ENCODE measurements around the gene ARRB1. TPM values are rescaled to one million over a fixed set of nuclear protein-coding genes. Genes with fewer than 3 reads are reported as not detected.

Gene ARRB1
- total and polyA plus RNA-seq, 2 of the 13 experiments (the other 11 are each of a cell fraction or from before 2014, with no cell fraction given), result 22.5 to 35.7 TPM

GRCh38 chr11:75388386-75389275 is 37.2 kb upstream of the ARRB1 start (continued):
- TF ChIP-seq BCL6 (CRISPR knock-in tag; IDR thresholded peaks at IDR 0.05), result 0 out of 2 replicates have a peak, but pooled peaks have one; percentile 12
- TF ChIP-seq PAX8 (CRISPR knock-in tag; IDR thresholded peaks at IDR 0.05; ENCODE audit: borderline replicate concordance), result no peak
- no peak for TF ChIP-seq ZSCAN20 (CRISPR knock-in tag; IDR thresholded peaks at IDR 0.05; ENCODE audit: borderline replicate concordance)
- peak; percentile 83 for TF ChIP-seq SMC3 (IDR thresholded peaks at IDR 0.05; ENCODE audit: low read length)
- TF ChIP-seq TBL1XR1 (IDR thresholded peaks at IDR 0.05; ENCODE audit: borderline replicate concordance, low read length, partially characterized antibody), result no peak
- TF ChIP-seq, protein P1, sequence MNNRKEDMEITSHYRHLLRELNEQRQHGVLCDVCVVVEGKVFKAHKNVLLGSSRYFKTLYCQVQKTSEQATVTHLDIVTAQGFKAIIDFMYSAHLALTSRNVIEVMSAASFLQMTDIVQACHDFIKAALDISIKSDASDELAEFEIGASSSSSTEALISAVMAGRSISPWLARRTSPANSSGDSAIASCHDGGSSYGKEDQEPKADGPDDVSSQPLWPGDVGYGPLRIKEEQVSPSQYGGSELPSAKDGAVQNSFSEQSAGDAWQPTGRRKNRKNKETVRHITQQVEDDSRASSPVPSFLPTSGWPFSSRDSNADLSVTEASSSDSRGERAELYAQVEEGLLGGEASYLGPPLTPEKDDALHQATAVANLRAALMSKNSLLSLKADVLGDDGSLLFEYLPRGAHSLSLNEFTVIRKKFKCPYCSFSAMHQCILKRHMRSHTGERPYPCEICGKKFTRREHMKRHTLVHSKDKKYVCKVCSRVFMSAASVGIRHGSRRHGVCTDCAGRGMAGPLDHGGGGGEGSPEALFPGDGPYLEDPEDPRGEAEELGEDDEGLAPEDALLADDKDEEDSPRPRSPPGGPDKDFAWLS (CRISPR knock-in tag; IDR thresholded peaks at IDR 0.05; ENCODE audit: borderline replicate concordance), result no peak
- TF ChIP-seq ZNF703 (CRISPR knock-in tag; IDR thresholded peaks at IDR 0.05; ENCODE audit: borderline replicate concordance), result no peak
- TF ChIP-seq, protein P2, sequence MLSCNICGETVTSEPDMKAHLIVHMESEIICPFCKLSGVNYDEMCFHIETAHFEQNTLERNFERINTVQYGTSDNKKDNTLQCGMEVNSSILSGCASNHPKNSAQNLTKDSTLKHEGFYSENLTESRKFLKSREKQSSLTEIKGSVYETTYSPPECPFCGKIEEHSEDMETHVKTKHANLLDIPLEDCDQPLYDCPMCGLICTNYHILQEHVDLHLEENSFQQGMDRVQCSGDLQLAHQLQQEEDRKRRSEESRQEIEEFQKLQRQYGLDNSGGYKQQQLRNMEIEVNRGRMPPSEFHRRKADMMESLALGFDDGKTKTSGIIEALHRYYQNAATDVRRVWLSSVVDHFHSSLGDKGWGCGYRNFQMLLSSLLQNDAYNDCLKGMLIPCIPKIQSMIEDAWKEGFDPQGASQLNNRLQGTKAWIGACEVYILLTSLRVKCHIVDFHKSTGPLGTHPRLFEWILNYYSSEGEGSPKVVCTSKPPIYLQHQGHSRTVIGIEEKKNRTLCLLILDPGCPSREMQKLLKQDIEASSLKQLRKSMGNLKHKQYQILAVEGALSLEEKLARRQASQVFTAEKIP (CRISPR knock-in tag; IDR thresholded peaks at IDR 0.05; ENCODE audit: borderline replicate concordance), result no peak
- TF ChIP-seq STAT5B (CRISPR knock-in tag; IDR thresholded peaks at IDR 0.05), result no peak
- TF ChIP-seq ZNF253 (CRISPR knock-in tag; IDR thresholded peaks at IDR 0.05; ENCODE audit: borderline replicate concordance), result no peak
- TF ChIP-seq ZSCAN31 (CRISPR knock-in tag; IDR thresholded peaks at IDR 0.05; ENCODE audit: low read depth), result no peak
- 0 out of 2 replicates have a peak, but pooled peaks have one; percentile 37 for TF ChIP-seq KDM3A (CRISPR knock-in tag; IDR thresholded peaks at IDR 0.05; ENCODE audit: low read depth)
- TF ChIP-seq SOX5 (CRISPR knock-in tag; IDR thresholded peaks at IDR 0.05; ENCODE audit: borderline replicate concordance), result 0 out of 2 replicates have a peak, but pooled peaks have one; percentile 26
- no peak for TF ChIP-seq BRF2 (CRISPR knock-in tag; IDR thresholded peaks at IDR 0.05)
- no peak for TF ChIP-seq ZNF274 (CRISPR knock-in tag; IDR thresholded peaks at IDR 0.05)
- 0 out of 2 replicates have a peak, but pooled peaks have one; percentile 14 for TF ChIP-seq ZMYM4 (CRISPR knock-in tag; IDR thresholded peaks at IDR 0.05)
- TF ChIP-seq STAG1 (CRISPR knock-in tag; IDR thresholded peaks at IDR 0.05), result peak; percentile 88
- peak; percentile 89 for TF ChIP-seq CTCF (CRISPR knock-in tag; IDR thresholded peaks at IDR 0.05)
- TF ChIP-seq EP300 (IDR thresholded peaks at IDR 0.05; ENCODE audit: low read depth in 2 of 2, low read length in 2 of 2), result no peak
- TF ChIP-seq EP300 (CRISPR knock-in tag; IDR thresholded peaks at IDR 0.05; ENCODE audit: borderline replicate concordance), result no peak
- TF ChIP-seq ZNF615 (CRISPR knock-in tag; IDR thresholded peaks at IDR 0.05; ENCODE audit: borderline replicate concordance), result 0 out of 2 replicates have a peak, but pooled peaks have one; percentile 40
- no peak for TF ChIP-seq ZNF557 (CRISPR knock-in tag; IDR thresholded peaks at IDR 0.05)
- no peak for TF ChIP-seq ZNF75D (CRISPR knock-in tag; IDR thresholded peaks at IDR 0.05; ENCODE audit: borderline replicate concordance)
